Effector memory CD4-positive, alpha-beta T cell (primary cell): Measurements from ENCODE around the gene STARD3NL.

ENCODE experiments used
- DNase-seq, 3 donors: peaks; one replicate each; pipeline ENCODE4 v3.0.0-alpha.2; 2020
- H3K27ac ChIP-seq: 2 replicates; pipeline ENCODE4 v1.7.0; 2013; ENCODE audit warnings: mild to moderate bottlenecking, low read length, moderate library complexity; ENCODE audit not compliant: insufficient read depth, poor library complexity, severe bottlenecking
- H3K27me3 ChIP-seq: replicated peaks from 2 replicates; pipeline ENCODE4 v1.7.0; 2013; ENCODE audit warnings: mild to moderate bottlenecking, low read length; ENCODE audit not compliant: insufficient read depth, control insufficient read depth, poor library complexity, severe bottlenecking
- H3K36me3 ChIP-seq: 2 replicates; pipeline ENCODE4 v1.7.0; 2013; ENCODE audit warnings: mild to moderate bottlenecking, low read length, moderate library complexity; ENCODE audit not compliant: control insufficient read depth, insufficient read depth
- H3K4me1 ChIP-seq: 2 replicates; pipeline ENCODE4 v1.7.0; 2013; ENCODE audit warnings: low read length, mild to moderate bottlenecking; ENCODE audit not compliant: control insufficient read depth, insufficient read depth, poor library complexity, severe bottlenecking
- H3K4me3 ChIP-seq: 2 replicates; pipeline ENCODE4 v1.7.0; 2013; ENCODE audit warnings: low read length, low read depth, mild to moderate bottlenecking; ENCODE audit not compliant: insufficient read depth, poor library complexity, severe bottlenecking
- H3K9me3 ChIP-seq: 2 replicates; pipeline ENCODE4 v1.7.0; 2013; ENCODE audit warnings: mild to moderate bottlenecking, low read length, moderate library complexity; ENCODE audit not compliant: control insufficient read depth

The STARD3NL gene

DNA sequence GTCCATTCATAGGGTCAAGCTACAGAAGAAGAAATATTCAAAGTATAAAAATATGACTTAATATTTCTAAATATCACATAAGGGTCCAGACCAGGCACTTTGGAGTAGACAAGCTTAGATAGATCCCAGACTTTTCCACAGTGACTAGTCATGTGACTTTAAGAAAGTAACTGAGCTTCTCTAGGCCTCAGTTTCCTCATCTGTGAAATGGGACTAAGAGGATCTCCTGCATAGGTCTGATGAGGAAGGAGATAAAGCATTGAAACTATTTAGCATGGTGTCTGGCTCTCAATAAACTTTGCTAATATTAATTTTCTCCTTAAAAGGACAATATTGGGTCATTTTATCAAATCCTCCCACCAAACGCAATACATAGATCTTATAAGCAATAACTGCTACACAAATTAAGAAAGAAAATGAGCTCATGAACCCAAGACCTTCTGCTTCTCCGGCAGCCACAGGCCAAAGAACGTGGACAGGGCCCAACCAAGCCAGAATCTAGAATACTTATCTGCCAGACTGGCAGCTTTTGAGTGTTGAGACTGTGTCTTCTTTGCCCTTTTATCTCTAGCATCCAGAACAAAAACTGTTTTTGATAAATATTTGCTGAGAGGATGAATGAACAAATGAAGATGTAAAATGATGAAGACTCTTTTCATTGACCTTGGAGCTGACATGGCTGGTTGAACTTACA is 97.0 kb downstream of the STARD3NL start:
- Histone ChIP-seq H3K4me1 (no peaks in the 10 kb centered on the region), H3K4me3 (no peak overlapping the region), H3K9me3 (no peaks in the 10 kb centered on the region), H3K27ac (no peak overlapping the region), H3K27me3 (no peaks in the 10 kb centered on the region), H3K36me3 (no peaks in the 10 kb centered on the region)
- no peak for DNase-seq

DNA sequence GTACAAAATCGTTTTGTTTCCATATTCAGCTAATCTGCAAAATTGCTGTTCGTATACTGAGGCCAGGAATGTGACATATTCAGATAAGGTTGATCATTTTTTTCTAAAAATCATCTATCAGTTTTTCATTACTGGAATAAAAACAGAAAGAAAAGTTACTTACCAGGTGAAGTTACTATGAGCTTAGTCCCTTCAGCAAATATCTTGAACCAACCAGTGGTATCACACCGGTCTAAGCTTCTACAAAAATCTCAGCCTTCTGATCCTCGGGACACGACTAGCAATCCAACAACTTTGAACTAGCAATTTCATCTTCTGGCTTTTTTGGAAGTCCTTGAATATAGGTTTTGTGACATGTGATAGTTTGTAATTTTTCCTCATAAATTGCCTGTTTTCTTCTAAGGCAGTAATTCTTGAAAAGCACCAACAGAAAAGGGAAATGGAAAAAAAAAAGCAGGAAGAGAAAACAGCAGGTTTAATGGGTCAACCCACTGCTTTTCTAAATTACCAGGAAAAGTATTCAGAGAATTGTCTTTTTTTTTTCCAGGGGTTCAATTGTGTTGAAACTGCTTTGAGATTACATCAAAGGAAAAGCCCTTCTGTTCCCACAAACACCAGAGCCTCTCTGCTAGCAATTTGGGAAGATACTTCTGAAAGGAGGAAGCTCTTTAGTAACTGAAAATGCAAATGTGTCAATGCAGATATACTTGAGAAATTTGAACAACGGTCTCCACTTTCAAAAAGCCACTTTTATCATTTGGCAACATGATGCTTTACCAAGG is 98.2 kb downstream of the STARD3NL start:
- no peaks in the 10 kb centered on the region for H3K36me3 ChIP-seq
- H3K27ac ChIP-seq = no peak overlapping the region
- H3K4me3 ChIP-seq = no peak overlapping the region
- DNase-seq = no peak
- no peaks in the 10 kb centered on the region for H3K4me1 ChIP-seq
- H3K27me3 ChIP-seq = no peaks in the 10 kb centered on the region
- H3K9me3 ChIP-seq = no peaks in the 10 kb centered on the region

DNA sequence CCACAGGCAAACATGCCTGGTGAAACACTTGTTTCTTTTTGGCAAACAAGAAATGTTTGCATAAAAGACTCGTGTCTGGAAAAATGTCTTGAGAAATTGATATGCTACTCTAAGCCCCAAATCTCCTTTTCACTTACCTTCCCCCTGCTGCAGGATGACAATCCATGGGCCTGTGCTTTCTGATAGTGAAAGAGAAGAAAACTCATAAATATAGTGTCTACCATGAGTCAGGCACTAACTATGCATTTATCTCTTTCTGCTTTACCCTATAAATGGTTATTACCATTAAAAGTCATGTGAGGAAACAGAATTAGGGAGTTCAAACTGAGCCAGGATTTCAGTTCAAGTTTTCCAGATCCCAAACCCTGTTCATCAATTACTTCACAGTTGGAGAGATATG is 102.0 kb downstream of the STARD3NL start:
- Histone ChIP-seq H3K27ac (no peak overlapping the region), H3K4me1 (no peaks in the 10 kb centered on the region), H3K4me3 (no peak overlapping the region), H3K9me3 (no peaks in the 10 kb centered on the region), H3K36me3 (no peaks in the 10 kb centered on the region), H3K27me3 (no peaks in the 10 kb centered on the region)
- no peak for DNase-seq
